ENCODE data around the gene PSIP1. TPM values are rescaled to one million over a fixed set of nuclear protein-coding genes. Genes with fewer than 3 reads are reported as not detected.

Gene PSIP1
- total and polyA plus RNA-seq, 2 of the 4 experiments (the other 2 are of a cell fraction), result 21.8 to 27.2 TPM

DNA sequence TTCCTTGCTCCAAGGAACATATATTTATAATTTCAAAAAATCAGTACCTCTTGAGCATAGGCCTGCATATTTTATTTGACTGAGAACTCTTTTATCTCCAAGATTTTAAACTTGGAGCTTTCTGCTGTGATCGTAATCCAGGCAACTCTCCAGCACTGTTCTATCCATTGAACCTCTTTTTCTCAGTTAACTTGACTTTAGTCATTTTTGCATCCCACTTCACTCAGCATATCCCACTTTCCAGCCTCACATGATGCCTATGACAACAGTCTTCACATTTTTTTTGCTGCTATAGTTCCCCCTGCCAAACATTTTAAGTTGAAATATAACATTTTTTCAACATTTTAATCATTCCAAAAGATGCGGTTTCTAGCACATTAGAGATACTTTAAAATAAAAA lies 9.1 kb upstream of the PSIP1 start:
- TF ChIP-seq MAFK (IDR thresholded peaks at IDR 0.05; ENCODE audit: low read depth, low read length) (no peak), RCOR1 (IDR thresholded peaks at IDR 0.05; ENCODE audit: insufficient replicate concordance, low read length) (no peak), POLR2A (IDR thresholded peaks at IDR 0.05; ENCODE audit: low read depth, low read length) (no peak), FOS (IDR thresholded peaks at IDR 0.05; ENCODE audit: low read depth, low read length) (no peak), SMC3 (IDR thresholded peaks at IDR 0.05; ENCODE audit: low read depth, low read length) (no peak), CEBPB (IDR thresholded peaks at IDR 0.05; ENCODE audit: low read depth, low read length) (no peak), RFX5 (IDR thresholded peaks at IDR 0.05; ENCODE audit: low read depth, low read length) (no peak), ELK1 (IDR thresholded peaks at IDR 0.05; ENCODE audit: borderline replicate concordance, low read depth, low read length) (no peak), CHD1 (IDR thresholded peaks at IDR 0.05; ENCODE audit: low read depth, low read length) (no peak), BHLHE40 (IDR thresholded peaks at IDR 0.05; ENCODE audit: low read depth, low read length) (no peak), MXI1 (IDR thresholded peaks at IDR 0.05; ENCODE audit: borderline replicate concordance, low read depth, low read length) (no peak), MAZ (IDR thresholded peaks at IDR 0.05; ENCODE audit: borderline replicate concordance, low read depth, low read length) (no peak), RAD21 (IDR thresholded peaks at IDR 0.05; ENCODE audit: low read length) (no peak), CTCF (conservative IDR thresholded peaks at IDR 0.05; ENCODE audit: low read depth, low read length) (no peak), NFE2L2 (IDR thresholded peaks at IDR 0.05; ENCODE audit: low read depth, low read length) (no peak)
- TF ChIP-seq, protein P1, sequence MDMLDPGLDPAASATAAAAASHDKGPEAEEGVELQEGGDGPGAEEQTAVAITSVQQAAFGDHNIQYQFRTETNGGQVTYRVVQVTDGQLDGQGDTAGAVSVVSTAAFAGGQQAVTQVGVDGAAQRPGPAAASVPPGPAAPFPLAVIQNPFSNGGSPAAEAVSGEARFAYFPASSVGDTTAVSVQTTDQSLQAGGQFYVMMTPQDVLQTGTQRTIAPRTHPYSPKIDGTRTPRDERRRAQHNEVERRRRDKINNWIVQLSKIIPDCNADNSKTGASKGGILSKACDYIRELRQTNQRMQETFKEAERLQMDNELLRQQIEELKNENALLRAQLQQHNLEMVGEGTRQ (IDR thresholded peaks at IDR 0.05; ENCODE audit: low read depth, low read length), result no peak
- DNase-seq (no peak), ATAC-seq (ENCODE audit: low read depth) (no peak)
- H3K79me1 ChIP-seq (ENCODE audit: low read depth in 1 of 2, low read length in 2 of 2), result no peaks in the 10 kb centered on the region
- H2BK120ac ChIP-seq (ENCODE audit: low read depth, low read length), result no peak overlapping the region
- no peak overlapping the region for H3K18ac ChIP-seq (ENCODE audit: low read depth, low read length)
- no peak overlapping the region for H2AK9ac ChIP-seq (replicated peaks; ENCODE audit: low read depth, low read length, poor library complexity)
- H4K5ac ChIP-seq (ENCODE audit: low read depth, low read length), result no peak overlapping the region
- no peak overlapping the region for H2BK15ac ChIP-seq (ENCODE audit: low read depth, low read length)
- H3K23ac ChIP-seq (ENCODE audit: low read depth, low read length), result no peak overlapping the region
- H2AFZ ChIP-seq (replicated peaks; ENCODE audit: low read length, poor library complexity), result no peak overlapping the region
- in situ Hi-C loops (cut with MboI; ENCODE audit: low sequenced_read_pairs) (no loop called here), intact Hi-C loops (cut with micrococcal nuclease) (loop anchor here (1.0 kb wide), 1 partner anchor 79 kb away; no protein-coding TSS in a partner anchor), dilution Hi-C loops (cut with HindIII; ENCODE audit: low sequenced_read_pairs, unreplicated experiment) (no loop called here)
- no peak overlapping the region for H3K4me3 ChIP-seq (ENCODE audit: insufficient read depth, low read depth, low read length)
- whole genome bisulfite sequencing, 2 experiments (ENCODE audit: extremely low coverage in 2 of 2, insufficient read length in 1 of 2), result 70% methylated on average over 1 of the region's 2 CpGs; no CpG with 5 or more reads in 1 of the 2 experiments
- no peak overlapping the region for H3K9ac ChIP-seq (ENCODE audit: low read depth, low read length)
- no peak overlapping the region for H4K8ac ChIP-seq (ENCODE audit: low read depth in 2 of 2, low read length in 2 of 2)
- no peaks in the 10 kb centered on the region for H4K20me1 ChIP-seq (ENCODE audit: insufficient read depth, low read length)
- no peak overlapping the region for H3K4ac ChIP-seq (ENCODE audit: low read depth, low read length)
- no peak overlapping the region for H3K56ac ChIP-seq (ENCODE audit: extremely low read depth, insufficient read depth, low read length)
- no peaks in the 10 kb centered on the region; the same call in 1 of the 2 replicates for H3K27me3 ChIP-seq (ENCODE audit: control insufficient read depth, insufficient read depth, low read length)
- H3K9me1 ChIP-seq (ENCODE audit: insufficient read depth, low read length), result no peaks in the 10 kb centered on the region
- no peaks in the 10 kb centered on the region for H3K36me3 ChIP-seq (ENCODE audit: control insufficient read depth, insufficient read depth, low read length)
- H2BK20ac ChIP-seq (ENCODE audit: low read depth, low read length), result no peak overlapping the region
- no peak overlapping the region for H3K27ac ChIP-seq (ENCODE audit: insufficient read depth, low read length)
- no peaks in the 10 kb centered on the region for H3K9me3 ChIP-seq (ENCODE audit: control insufficient read depth, insufficient read depth, low read length)
- H4K91ac ChIP-seq (ENCODE audit: insufficient read depth, low read depth, low read length), result no peak overlapping the region
- no TSS peak for BruUV-seq (replicated peaks)
- ChIA-PET POLR2A (ENCODE audit: unreplicated experiment) (no interaction called here), CTCF (no interaction called here)
- no peak overlapping the region for H2BK5ac ChIP-seq (ENCODE audit: low read depth, low read length, poor library complexity, severe bottlenecking)
- no peaks in the 10 kb centered on the region for H3K4me1 ChIP-seq (ENCODE audit: control insufficient read depth, insufficient read depth, low read length)
- no peak overlapping the region for H3K14ac ChIP-seq (replicated peaks; ENCODE audit: low read depth, low read length)
- no peak overlapping the region for H2AK5ac ChIP-seq (ENCODE audit: low read depth, low read length)
- H3K4me2 ChIP-seq (ENCODE audit: low read depth, low read length), result no peak overlapping the region
